Measurements from ENCODE around the gene SPATA6L. TPM values are rescaled to one million over a fixed set of nuclear protein-coding genes. Genes with fewer than 3 reads are reported as not detected.

The SPATA6L gene
- total RNA-seq, 1 experiment from 2014 or later, result 0.57 TPM

DNA sequence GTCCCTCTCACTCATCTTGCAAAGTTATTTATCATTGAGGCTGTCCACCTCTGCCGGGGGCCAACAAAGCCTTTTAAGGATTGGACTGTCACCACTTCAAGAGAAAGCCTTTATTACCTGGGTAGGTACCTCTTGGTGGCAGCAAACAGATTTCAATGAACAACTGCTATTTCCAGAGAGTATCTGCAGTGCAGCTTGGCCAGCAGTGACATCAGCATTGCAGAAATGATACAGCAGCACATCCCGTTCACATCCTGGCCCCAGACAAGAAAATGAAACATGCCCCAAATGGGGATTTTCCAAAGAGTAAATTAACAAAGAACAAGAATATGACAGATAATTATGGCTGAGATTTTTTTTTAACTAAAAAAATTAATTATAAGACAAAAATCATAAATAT lies 2.3 kb upstream of the SPATA6L start:
- H3K9me3 ChIP-seq (ENCODE audit: control insufficient read depth in 1 of 2, insufficient read depth in 1 of 2, low read depth in 1 of 2, low read length in 2 of 2), result no peaks in the 10 kb centered on the region
- no peak overlapping the region for H3K27ac ChIP-seq (ENCODE audit: low read depth, low read length)
- no peak for DNase-seq (ENCODE audit: low read depth, low spot score)
- no peak for ATAC-seq
- ChIA-PET CTCF (no interaction called here), POLR2A (no interaction called here), RAD21 (ENCODE audit: low non-redundant PET in 1 of 2, low total read pairs in 2 of 2, uncharacterized antibody in 2 of 2, unreplicated experiment in 2 of 2) (no interaction called here)
- no peaks in the 10 kb centered on the region for H3K36me3 ChIP-seq (ENCODE audit: control insufficient read depth in 1 of 2, insufficient read depth in 2 of 2, low read length in 2 of 2)
- TF ChIP-seq EZH2 (IDR thresholded peaks at IDR 0.05), result no peak
- TF ChIP-seq ELF1 (IDR thresholded peaks at IDR 0.05; ENCODE audit: borderline replicate concordance, low read depth), result no peak
- no peak for TF ChIP-seq POLR2AphosphoS5 (IDR thresholded peaks at IDR 0.05; ENCODE audit: low read depth, low read length)
- no peak for TF ChIP-seq SIN3A (IDR thresholded peaks at IDR 0.05; ENCODE audit: low read depth)
- no peak for TF ChIP-seq ZFX (IDR thresholded peaks at IDR 0.05)
- TF ChIP-seq CEBPB (IDR thresholded peaks at IDR 0.05; ENCODE audit: low read depth), result no peak
- TF ChIP-seq, protein P1, sequence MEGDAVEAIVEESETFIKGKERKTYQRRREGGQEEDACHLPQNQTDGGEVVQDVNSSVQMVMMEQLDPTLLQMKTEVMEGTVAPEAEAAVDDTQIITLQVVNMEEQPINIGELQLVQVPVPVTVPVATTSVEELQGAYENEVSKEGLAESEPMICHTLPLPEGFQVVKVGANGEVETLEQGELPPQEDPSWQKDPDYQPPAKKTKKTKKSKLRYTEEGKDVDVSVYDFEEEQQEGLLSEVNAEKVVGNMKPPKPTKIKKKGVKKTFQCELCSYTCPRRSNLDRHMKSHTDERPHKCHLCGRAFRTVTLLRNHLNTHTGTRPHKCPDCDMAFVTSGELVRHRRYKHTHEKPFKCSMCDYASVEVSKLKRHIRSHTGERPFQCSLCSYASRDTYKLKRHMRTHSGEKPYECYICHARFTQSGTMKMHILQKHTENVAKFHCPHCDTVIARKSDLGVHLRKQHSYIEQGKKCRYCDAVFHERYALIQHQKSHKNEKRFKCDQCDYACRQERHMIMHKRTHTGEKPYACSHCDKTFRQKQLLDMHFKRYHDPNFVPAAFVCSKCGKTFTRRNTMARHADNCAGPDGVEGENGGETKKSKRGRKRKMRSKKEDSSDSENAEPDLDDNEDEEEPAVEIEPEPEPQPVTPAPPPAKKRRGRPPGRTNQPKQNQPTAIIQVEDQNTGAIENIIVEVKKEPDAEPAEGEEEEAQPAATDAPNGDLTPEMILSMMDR (IDR thresholded peaks at IDR 0.05 in 2 of 3, conservative IDR thresholded peaks at IDR 0.05 in 1 of 3; ENCODE audit: borderline replicate concordance in 1 of 3, insufficient read depth in 1 of 3, low read depth in 2 of 3, low read length in 2 of 3), result no peak
- no peak for TF ChIP-seq JUND (IDR thresholded peaks at IDR 0.05)
- no peak for TF ChIP-seq ZNF274 (IDR thresholded peaks at IDR 0.05; ENCODE audit: low read depth, low read length)
- no peak for TF ChIP-seq TCF7L2 (IDR thresholded peaks at IDR 0.05; ENCODE audit: borderline replicate concordance, extremely low read depth, insufficient read depth, insufficient read length)
- TF ChIP-seq, protein P2, sequence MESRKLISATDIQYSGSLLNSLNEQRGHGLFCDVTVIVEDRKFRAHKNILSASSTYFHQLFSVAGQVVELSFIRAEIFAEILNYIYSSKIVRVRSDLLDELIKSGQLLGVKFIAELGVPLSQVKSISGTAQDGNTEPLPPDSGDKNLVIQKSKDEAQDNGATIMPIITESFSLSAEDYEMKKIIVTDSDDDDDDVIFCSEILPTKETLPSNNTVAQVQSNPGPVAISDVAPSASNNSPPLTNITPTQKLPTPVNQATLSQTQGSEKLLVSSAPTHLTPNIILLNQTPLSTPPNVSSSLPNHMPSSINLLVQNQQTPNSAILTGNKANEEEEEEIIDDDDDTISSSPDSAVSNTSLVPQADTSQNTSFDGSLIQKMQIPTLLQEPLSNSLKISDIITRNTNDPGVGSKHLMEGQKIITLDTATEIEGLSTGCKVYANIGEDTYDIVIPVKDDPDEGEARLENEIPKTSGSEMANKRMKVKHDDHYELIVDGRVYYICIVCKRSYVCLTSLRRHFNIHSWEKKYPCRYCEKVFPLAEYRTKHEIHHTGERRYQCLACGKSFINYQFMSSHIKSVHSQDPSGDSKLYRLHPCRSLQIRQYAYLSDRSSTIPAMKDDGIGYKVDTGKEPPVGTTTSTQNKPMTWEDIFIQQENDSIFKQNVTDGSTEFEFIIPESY (IDR thresholded peaks at IDR 0.05; ENCODE audit: extremely low read depth, insufficient replicate concordance, low read length), result no peak
- TF ChIP-seq RAD21 (IDR thresholded peaks at IDR 0.05; ENCODE audit: low read depth), result no peak
- no peak for TF ChIP-seq EGR1 (IDR thresholded peaks at IDR 0.05; ENCODE audit: low read depth)
- no peak overlapping the region for H3K9ac ChIP-seq (ENCODE audit: low read length)
- no peak overlapping the region for H2AFZ ChIP-seq (ENCODE audit: low read depth, low read length, poor library complexity, severe bottlenecking)
- no peak overlapping the region for H3K4me2 ChIP-seq (ENCODE audit: low read length)
- no peaks in the 10 kb centered on the region for H4K20me1 ChIP-seq (ENCODE audit: insufficient read depth)
- intact Hi-C loops (cut with micrococcal nuclease), result loop anchor here (10.0 kb wide), 2 partner anchors 316 to 926 kb away; partner anchors contain the start of gene JAK2
- BruUV-seq (replicated peaks), result no TSS peak
- H3K79me2 ChIP-seq (ENCODE audit: insufficient read depth, low read length), result no peaks in the 10 kb centered on the region
- H3K9me2 ChIP-seq (ENCODE audit: insufficient read depth), result no peaks in the 10 kb centered on the region
- peaks cover 3 to 8% of the 10 kb centered on the region in 2 experiments; a peak in 1 of 4 replicates for H3K4me1 ChIP-seq (ENCODE audit: control insufficient read depth in 1 of 2, insufficient read depth in 2 of 2, low read length in 2 of 2)
- no peak overlapping the region for H3K4me3 ChIP-seq (replicated peaks in 1 of 2; ENCODE audit: low read depth in 1 of 2, low read length in 2 of 2)
- no peaks in the 10 kb centered on the region for H3K27me3 ChIP-seq (ENCODE audit: insufficient read depth, low read length)

Data from HCT116 (cell line).